Panc1 (cell line): ENCODE data around the gene STKLD1. TPM values are rescaled to one million over a fixed set of nuclear protein-coding genes. Genes with fewer than 3 reads are reported as not detected.
A peak's percentile ranks its signal among the peaks of the same experiment; 100 is the strongest.

Experiments
- ATAC-seq: fragments of 200-7000 bp; cut with Tn5 transposase; 2 replicates; pipeline ENCODE4 v1.9.1; 2020; ENCODE audit warnings: mild to moderate bottlenecking, moderate library complexity
- BruUV-seq: library from RNA; stranded (reverse); fragments of 400-500 nt; replicated peaks from 2 replicates; lab custom pipeline; 2021; lab: Mats Ljungman, UMichigan
- CTCF ChIA-PET: fragments of 300-600 bp; sonication (Branson Sonifier 250); formaldehyde crosslinking; loops from one replicate; lab custom pipeline; 2022; ENCODE audit warnings: antibody characterized with exemption; lab: Charles Lee
- POLR2A ChIA-PET: fragments of 300-600 bp; sonication (Branson Sonifier 250); formaldehyde crosslinking; loops from one replicate; lab custom pipeline; 2022; ENCODE audit warnings: antibody characterized with exemption; lab: Charles Lee
- DNase-seq: peaks from one replicate; pipeline ENCODE4 v3.0.0-alpha.2; 2010; ENCODE audit warnings: low read depth, low spot score
- H3K27ac ChIP-seq: 2 replicates; pipeline ENCODE4 v1.5.1; 2011; ENCODE audit warnings: mild to moderate bottlenecking, low read length, inconsistent platforms
- H3K27me3 ChIP-seq: fragments of 200-500 bp; sonication (Bioruptor generic); 2 replicates; pipeline ENCODE4 v1.6.0; 2014; ENCODE audit warnings: low read length, inconsistent platforms; ENCODE audit not compliant: control insufficient read depth, insufficient read depth
- H3K36me3 ChIP-seq: fragments of 200-500 bp; sonication (Bioruptor generic); 2 replicates; pipeline ENCODE4 v1.5.1; 2014; ENCODE audit warnings: inconsistent platforms, mild to moderate bottlenecking, low read length, moderate library complexity; ENCODE audit not compliant: control insufficient read depth, insufficient read depth
- H3K4me1 ChIP-seq: 2 replicates; pipeline ENCODE4 v1.5.1; 2011; ENCODE audit warnings: inconsistent platforms, mild to moderate bottlenecking, low read length, moderate library complexity; ENCODE audit not compliant: control insufficient read depth, insufficient read depth
- H3K4me3 ChIP-seq, 2 experiments: 2 replicates each; pipeline ENCODE4 v1.5.1; 2011 to 2012; ENCODE audit warnings: low read depth in 2 of 2, low read length in 2 of 2, mild to moderate bottlenecking in 2 of 2, inconsistent platforms in 1 of 2, moderate library complexity in 1 of 2
- H3K9me3 ChIP-seq: fragments of 200-500 bp; sonication (Bioruptor generic); 2 replicates; pipeline ENCODE4 v1.5.1; 2014; ENCODE audit warnings: low read depth, mild to moderate bottlenecking, inconsistent platforms, low read length, moderate library complexity; ENCODE audit not compliant: control insufficient read depth, insufficient read depth
- POLR2AphosphoS5 ChIP-seq: IDR thresholded peaks from 2 replicates; pipeline ENCODE4 v1.6.1; 2012; ENCODE audit warnings: mild to moderate bottlenecking, low read depth, low read length, moderate library complexity
- SIN3A ChIP-seq: IDR thresholded peaks from 2 replicates; pipeline ENCODE4 v1.6.1; 2012; ENCODE audit warnings: low read depth, mild to moderate bottlenecking, low read length, moderate library complexity, borderline replicate concordance; ENCODE audit not compliant: insufficient read depth
- TCF7L2 ChIP-seq: IDR thresholded peaks from 2 replicates; pipeline ENCODE4 v1.6.1; 2011; ENCODE audit warnings: mild to moderate bottlenecking, low read depth, low read length, inconsistent platforms
- in situ Hi-C: cut with HindIII; loops from 2 replicates; pipeline ENCODE4 v1.10.0; 2016; ENCODE audit warnings: low sequenced_read_pairs, low pct_unique_long_range_greater_than_20kb
- intact Hi-C: fragments of 100-400 bp; cut with micrococcal nuclease; formaldehyde crosslinking; loops from one replicate; pipeline ENCODE4 v1.10.0; 2022; ENCODE audit not compliant: unreplicated experiment
- total RNA-seq: library from RNA; stranded (reverse); gene quantifications from one replicate; pipeline ENCODE4 v1.2.1, GENCODE V29; 2021; ENCODE audit not compliant: unreplicated experiment
- TF ChIP-seq, protein P1 (sequence below), 2 experiments: IDR thresholded peaks; 2 replicates each; pipeline ENCODE4 v1.6.1; 2011 to 2012; ENCODE audit warnings: low read depth in 2 of 2, control low read depth in 1 of 2, low read length in 1 of 2, mild to moderate bottlenecking in 1 of 2, moderate library complexity in 1 of 2; ENCODE audit not compliant: insufficient read depth in 1 of 2
- TF ChIP-seq, protein P2 (sequence below): fragments of 450-650 bp; IDR thresholded peaks from 2 replicates; pipeline ENCODE4 v1.5.1; 2017; ENCODE audit warnings: mild to moderate bottlenecking

The STKLD1 gene
- total RNA-seq, 1 experiment from 2014 or later = 0.74 TPM

DNA sequence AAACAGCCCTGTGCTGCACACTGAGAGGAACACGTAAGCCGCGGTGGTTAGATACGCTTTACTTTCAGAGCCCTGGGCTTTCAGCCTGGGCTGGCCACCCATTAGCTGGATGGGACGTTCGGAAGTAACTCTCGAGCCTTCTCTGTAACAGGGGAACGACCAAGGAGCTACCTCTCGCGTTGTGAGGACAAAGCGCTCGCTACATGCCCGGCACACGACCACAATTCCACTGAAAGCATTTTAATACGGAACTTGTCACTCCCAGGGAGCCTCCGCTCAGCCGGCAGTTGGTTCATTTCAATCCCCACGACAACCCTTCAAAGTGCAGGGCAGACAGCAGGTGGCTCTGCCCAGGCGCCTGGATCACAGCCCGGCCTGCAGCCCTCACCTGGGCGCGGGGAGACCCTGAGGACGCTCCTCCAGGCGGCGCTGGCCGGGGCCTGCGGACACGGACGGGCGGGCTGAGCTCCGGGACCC, 20.2 kb upstream of the STKLD1 start:
- TF ChIP-seq, protein P1, sequence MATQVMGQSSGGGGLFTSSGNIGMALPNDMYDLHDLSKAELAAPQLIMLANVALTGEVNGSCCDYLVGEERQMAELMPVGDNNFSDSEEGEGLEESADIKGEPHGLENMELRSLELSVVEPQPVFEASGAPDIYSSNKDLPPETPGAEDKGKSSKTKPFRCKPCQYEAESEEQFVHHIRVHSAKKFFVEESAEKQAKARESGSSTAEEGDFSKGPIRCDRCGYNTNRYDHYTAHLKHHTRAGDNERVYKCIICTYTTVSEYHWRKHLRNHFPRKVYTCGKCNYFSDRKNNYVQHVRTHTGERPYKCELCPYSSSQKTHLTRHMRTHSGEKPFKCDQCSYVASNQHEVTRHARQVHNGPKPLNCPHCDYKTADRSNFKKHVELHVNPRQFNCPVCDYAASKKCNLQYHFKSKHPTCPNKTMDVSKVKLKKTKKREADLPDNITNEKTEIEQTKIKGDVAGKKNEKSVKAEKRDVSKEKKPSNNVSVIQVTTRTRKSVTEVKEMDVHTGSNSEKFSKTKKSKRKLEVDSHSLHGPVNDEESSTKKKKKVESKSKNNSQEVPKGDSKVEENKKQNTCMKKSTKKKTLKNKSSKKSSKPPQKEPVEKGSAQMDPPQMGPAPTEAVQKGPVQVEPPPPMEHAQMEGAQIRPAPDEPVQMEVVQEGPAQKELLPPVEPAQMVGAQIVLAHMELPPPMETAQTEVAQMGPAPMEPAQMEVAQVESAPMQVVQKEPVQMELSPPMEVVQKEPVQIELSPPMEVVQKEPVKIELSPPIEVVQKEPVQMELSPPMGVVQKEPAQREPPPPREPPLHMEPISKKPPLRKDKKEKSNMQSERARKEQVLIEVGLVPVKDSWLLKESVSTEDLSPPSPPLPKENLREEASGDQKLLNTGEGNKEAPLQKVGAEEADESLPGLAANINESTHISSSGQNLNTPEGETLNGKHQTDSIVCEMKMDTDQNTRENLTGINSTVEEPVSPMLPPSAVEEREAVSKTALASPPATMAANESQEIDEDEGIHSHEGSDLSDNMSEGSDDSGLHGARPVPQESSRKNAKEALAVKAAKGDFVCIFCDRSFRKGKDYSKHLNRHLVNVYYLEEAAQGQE (IDR thresholded peaks at IDR 0.05; ENCODE audit: insufficient read depth in 1 of 2, low read depth in 2 of 2, low read length in 1 of 2) = no peak
- TF ChIP-seq POLR2AphosphoS5 = no peak
- TF ChIP-seq, protein P2, sequence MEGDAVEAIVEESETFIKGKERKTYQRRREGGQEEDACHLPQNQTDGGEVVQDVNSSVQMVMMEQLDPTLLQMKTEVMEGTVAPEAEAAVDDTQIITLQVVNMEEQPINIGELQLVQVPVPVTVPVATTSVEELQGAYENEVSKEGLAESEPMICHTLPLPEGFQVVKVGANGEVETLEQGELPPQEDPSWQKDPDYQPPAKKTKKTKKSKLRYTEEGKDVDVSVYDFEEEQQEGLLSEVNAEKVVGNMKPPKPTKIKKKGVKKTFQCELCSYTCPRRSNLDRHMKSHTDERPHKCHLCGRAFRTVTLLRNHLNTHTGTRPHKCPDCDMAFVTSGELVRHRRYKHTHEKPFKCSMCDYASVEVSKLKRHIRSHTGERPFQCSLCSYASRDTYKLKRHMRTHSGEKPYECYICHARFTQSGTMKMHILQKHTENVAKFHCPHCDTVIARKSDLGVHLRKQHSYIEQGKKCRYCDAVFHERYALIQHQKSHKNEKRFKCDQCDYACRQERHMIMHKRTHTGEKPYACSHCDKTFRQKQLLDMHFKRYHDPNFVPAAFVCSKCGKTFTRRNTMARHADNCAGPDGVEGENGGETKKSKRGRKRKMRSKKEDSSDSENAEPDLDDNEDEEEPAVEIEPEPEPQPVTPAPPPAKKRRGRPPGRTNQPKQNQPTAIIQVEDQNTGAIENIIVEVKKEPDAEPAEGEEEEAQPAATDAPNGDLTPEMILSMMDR = no peak
- TF ChIP-seq TCF7L2 = no peak
- TF ChIP-seq SIN3A = no peak
- H3K27me3 ChIP-seq = no peaks in the 10 kb centered on the region
- ChIA-PET POLR2A (interaction anchor here (0.5 to 0.6 kb wide), 4 partner anchors 15 to 189 kb away, joined by 3 to 5 read pairs (median 4); no protein-coding TSS in a partner anchor), CTCF (no interaction called here)
- DNase-seq (no peak), ATAC-seq (peak; percentile 46)
- peak overlapping the region; percentile 90 for H3K27ac ChIP-seq
- H3K4me3 ChIP-seq = peak overlapping the region; percentile 59 to 78
- BruUV-seq = TSS peak; percentile 68
- peaks cover 8% of the 10 kb centered on the region for H3K36me3 ChIP-seq
- in situ Hi-C loops = no loop called here
- peaks cover 10% of the 10 kb centered on the region; the same call in 1 of the 2 replicates for H3K4me1 ChIP-seq
- intact Hi-C loops = loop anchor here (10.0 kb wide), 1 partner anchor 129 kb away; no protein-coding TSS in a partner anchor
- no peaks in the 10 kb centered on the region for H3K9me3 ChIP-seq

DNA sequence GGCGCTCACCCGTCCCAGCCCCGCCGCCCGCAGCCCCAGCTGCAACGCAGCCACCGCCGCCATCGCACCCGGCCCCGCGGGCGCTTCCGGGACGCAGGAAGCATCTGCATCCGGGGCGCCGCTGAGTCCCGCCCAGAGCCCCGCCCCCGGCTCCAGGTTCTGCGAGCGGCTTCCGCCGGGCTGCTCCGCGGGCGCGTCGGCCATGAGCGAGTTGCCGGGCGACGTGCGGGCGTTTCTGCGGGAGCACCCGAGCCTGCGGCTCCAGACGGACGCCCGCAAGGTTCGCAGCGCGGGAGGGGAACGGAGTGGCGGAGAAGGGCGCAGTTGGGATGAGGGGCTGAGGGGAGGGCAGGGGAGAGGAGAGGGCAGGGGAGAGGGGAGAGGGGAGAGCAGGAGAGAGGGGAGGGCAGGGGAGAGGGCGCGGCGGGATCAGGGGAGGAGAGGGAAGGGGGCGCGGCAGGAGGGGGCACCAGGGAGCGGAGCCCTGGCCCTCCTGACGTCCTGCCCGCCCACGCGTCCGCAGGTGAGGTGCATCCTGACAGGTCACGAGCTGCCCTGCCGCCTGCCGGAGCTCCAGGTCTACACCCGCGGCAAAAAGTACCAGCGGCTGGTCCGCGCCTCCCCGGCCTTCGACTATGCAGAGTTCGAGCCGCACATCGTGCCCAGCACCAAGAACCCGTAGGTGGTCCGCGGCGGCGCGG, 19.6 kb upstream of the STKLD1 start, which contains the start of the genes SURF1 and SURF2:
TSS of gene SURF1 (minus strand) at position 97 of the 701 bp plus-strand sequence. CDS start at position 63, 34 bp downstream.
TSS of gene SURF2 (plus strand) at position 160 of the 701 bp plus-strand sequence. CDS start at position 203, 43 bp downstream.
- no peaks in the 10 kb centered on the region for H3K9me3 ChIP-seq
- in situ Hi-C loops (no loop called here), intact Hi-C loops (loop anchor here (10.0 kb wide), 1 partner anchor 128 kb away; no protein-coding TSS in a partner anchor)
- DNase-seq (no peak), ATAC-seq (peak; percentile 88)
- H3K4me3 ChIP-seq = peak within 1 kb of the TSS; percentile 59 to 78
- peaks cover 7% of the 10 kb centered on the region for H3K36me3 ChIP-seq
- ChIA-PET CTCF (interaction anchor here (0.6 kb wide), 1 partner anchor 79 kb away, joined by 4 read pairs; no protein-coding TSS in a partner anchor), POLR2A (interaction anchor here (0.6 kb wide), 2 partner anchors 163 to 190 kb away, joined by 3 to 5 read pairs; no protein-coding TSS in a partner anchor)
- peak within 1 kb of the TSS; percentile 90 for H3K27ac ChIP-seq
- peak; percentile 84; the same call in 1 of the 2 replicates for TF ChIP-seq SIN3A
- no peak for TF ChIP-seq TCF7L2
- TF ChIP-seq POLR2AphosphoS5 = peak; percentile 73
- BruUV-seq = no TSS peak
- peaks cover 8% of the 10 kb centered on the region; the same call in 1 of the 2 replicates for H3K4me1 ChIP-seq
- H3K27me3 ChIP-seq = no peaks in the 10 kb centered on the region
